ENCODE results near the gene IDH2.

Gene IDH2

DNA sequence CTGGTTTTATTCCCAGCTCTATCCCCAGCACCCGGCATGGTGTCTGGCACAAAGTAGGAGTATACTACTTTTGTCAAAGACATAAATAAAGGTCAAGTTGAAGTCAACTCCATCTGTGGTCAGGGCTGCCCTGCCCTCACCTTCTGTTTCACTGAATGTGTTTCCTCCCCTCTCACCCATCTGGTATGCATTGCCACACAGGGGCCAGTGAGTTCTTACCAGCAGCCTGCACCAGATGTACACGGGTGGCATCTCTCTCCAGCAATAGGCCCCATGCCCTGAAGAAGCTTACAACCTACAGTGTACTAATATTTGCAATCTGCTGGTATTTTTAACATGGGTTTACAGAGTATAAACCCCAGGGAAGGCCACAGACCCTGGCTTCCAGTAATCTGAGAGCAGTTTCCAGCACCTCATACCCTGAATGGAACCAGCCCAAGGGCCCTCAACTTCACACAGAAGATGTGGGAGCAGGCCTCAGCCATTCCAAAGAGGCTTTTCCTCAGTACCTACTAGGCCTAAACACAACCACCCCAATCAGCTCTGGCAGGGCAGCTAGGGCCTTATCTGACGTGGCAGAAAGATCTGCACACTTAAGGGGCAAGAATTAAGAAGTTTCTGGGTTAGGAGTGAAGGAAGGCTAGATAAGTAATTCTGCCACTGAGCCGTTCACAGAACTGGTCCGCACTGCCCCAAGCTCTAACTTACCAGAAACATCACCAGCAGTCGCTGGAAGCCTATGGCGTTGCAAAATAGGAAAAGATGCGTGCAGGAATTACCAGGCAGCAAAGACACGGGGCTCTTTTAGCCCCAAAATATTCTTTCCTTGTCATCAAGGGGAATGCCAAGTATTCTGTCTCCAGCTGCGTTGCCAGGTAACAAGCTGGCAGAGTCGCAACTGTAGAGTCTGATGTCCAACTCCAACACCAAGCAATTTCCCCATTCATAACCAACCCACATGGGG is 2.1 kb downstream of the IDH2 start:
- H3K4me1 Mint-ChIP-seq = peaks cover 72% of the 10 kb centered on the region
- no peak for ATAC-seq
- H3K36me3 Mint-ChIP-seq = no peaks in the 10 kb centered on the region
- peak overlapping the region; percentile 82 for H3K27ac Mint-ChIP-seq
- H3K27me3 Mint-ChIP-seq = no peaks in the 10 kb centered on the region
- peak overlapping the region; percentile 86 for H3K4me3 Mint-ChIP-seq
- H3K9me3 Mint-ChIP-seq = no peaks in the 10 kb centered on the region

DNA sequence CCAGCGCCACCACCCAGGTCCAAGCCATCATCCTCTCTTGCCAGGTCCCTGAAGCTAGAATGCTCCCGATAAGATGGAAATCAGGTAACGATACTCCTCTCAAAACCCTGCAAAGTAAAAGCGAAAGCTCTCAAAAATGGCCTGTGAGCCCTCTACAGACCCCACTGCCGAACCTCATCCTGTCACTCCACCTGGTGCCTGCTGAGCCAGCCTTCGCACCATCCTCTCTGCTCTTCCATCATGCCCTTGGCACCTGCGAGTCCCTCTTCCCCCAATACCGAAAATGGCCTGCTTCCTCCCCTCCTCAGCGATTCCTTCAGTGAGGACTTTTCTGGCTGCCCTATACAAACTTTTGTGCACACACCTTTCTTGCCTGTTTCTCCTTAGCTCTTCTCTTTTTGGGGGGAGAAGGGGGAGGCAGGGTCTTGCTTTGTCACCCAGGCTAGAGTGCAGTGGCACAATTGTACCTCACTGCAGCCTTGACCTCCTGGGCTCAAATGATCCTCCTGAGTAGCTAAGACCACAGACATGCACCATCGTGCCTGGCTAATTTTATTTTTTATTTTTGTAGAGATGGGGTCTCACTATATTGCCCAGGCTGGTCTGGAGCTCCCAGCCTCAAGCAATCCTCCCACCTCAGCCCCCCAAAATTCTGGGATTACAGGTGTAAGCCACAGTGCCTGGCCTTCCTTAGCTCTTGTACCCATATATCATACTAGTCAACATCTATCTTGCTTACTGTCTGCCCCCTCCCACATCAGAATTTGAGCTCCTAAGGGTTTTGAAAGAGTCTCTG is 3.0 kb downstream of the IDH2 start:
- ATAC-seq = no peak
- H3K9me3 Mint-ChIP-seq = no peaks in the 10 kb centered on the region
- H3K4me1 Mint-ChIP-seq = peaks cover 72% of the 10 kb centered on the region
- no peaks in the 10 kb centered on the region for H3K36me3 Mint-ChIP-seq
- H3K4me3 Mint-ChIP-seq = peak overlapping the region; percentile 76
- no peaks in the 10 kb centered on the region for H3K27me3 Mint-ChIP-seq
- peak overlapping the region; percentile 82 for H3K27ac Mint-ChIP-seq

DNA sequence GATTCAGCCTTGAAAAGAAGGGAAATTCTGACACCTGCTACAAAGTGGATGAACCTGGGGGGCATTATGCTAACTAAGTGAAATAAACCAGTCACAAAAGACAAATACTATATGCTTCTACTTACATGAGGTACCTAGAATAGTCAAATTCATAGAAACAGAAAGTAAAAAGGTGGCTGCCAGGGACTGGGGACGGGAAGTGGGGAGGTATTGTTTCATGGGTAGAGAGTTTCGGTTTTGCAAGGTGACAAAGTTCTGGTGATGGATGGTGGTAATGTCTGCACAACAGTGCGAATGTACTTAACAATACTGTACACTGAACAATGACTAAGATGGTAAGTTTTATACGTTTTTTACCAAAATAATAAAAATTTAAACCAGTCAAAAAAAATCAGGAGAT is 4.8 kb downstream of the IDH2 start:
- Mint-ChIP-seq H3K4me3 (peak overlapping the region; percentile 2), H3K4me1 (peaks cover 64% of the 10 kb centered on the region), H3K27ac (peak overlapping the region; percentile 82), H3K36me3 (no peaks in the 10 kb centered on the region), H3K9me3 (no peaks in the 10 kb centered on the region), H3K27me3 (no peaks in the 10 kb centered on the region)
- peak; percentile 82 for ATAC-seq

GRCh38 chr15:90095521-90095959 is 6.7 kb downstream of the IDH2 start:
- Mint-ChIP-seq H3K36me3 (peaks cover 8% of the 10 kb centered on the region), H3K27ac (peak overlapping the region; percentile 82), H3K27me3 (no peaks in the 10 kb centered on the region), H3K4me1 (peaks cover 60% of the 10 kb centered on the region), H3K4me3 (peak overlapping the region; percentile 30), H3K9me3 (no peaks in the 10 kb centered on the region)
- ATAC-seq = no peak

- H3K4me1 Mint-ChIP-seq = peaks cover 26% of the 10 kb centered on the region
- no peaks in the 10 kb centered on the region for H3K9me3 Mint-ChIP-seq
- H3K4me3 Mint-ChIP-seq = no peak overlapping the region
- H3K27ac Mint-ChIP-seq = no peak overlapping the region
- H3K27me3 Mint-ChIP-seq = no peaks in the 10 kb centered on the region
- peaks cover 31% of the 10 kb centered on the region for H3K36me3 Mint-ChIP-seq
- no peak for ATAC-seq
Observed at GRCh38 chr15:90091156-90091931, 10.9 kb downstream of the IDH2 start.

GRCh38 chr15:90090226-90090848 is 11.9 kb downstream of the IDH2 start:
- no peak for ATAC-seq
- H3K4me1 Mint-ChIP-seq = peaks cover 16% of the 10 kb centered on the region
- H3K36me3 Mint-ChIP-seq = peaks cover 37% of the 10 kb centered on the region
- H3K9me3 Mint-ChIP-seq = no peaks in the 10 kb centered on the region
- no peak overlapping the region for H3K4me3 Mint-ChIP-seq
- no peak overlapping the region for H3K27ac Mint-ChIP-seq
- no peaks in the 10 kb centered on the region for H3K27me3 Mint-ChIP-seq

GRCh38 chr15:90087454-90088154 is 14.7 kb downstream of the IDH2 start:
- H3K27me3 Mint-ChIP-seq = no peaks in the 10 kb centered on the region

GRCh38 chr15:90086868-90087268 is 15.4 kb downstream of the IDH2 start:
- Mint-ChIP-seq H3K4me3 (no peak overlapping the region), H3K27ac (peak overlapping the region; percentile 31), H3K9me3 (no peaks in the 10 kb centered on the region), H3K36me3 (peaks cover 42% of the 10 kb centered on the region), H3K27me3 (no peaks in the 10 kb centered on the region), H3K4me1 (peaks cover 17% of the 10 kb centered on the region)
- ATAC-seq = peak; percentile 61

More at GRCh38 chr15:90087454-90088154, 14.7 kb downstream of the IDH2 start:
- H3K27ac Mint-ChIP-seq = no peak overlapping the region
- no peaks in the 10 kb centered on the region for H3K9me3 Mint-ChIP-seq
- no peak overlapping the region for H3K4me3 Mint-ChIP-seq
- ATAC-seq = no peak
- H3K36me3 Mint-ChIP-seq = peaks cover 39% of the 10 kb centered on the region
- H3K4me1 Mint-ChIP-seq = peaks cover 23% of the 10 kb centered on the region

DNA sequence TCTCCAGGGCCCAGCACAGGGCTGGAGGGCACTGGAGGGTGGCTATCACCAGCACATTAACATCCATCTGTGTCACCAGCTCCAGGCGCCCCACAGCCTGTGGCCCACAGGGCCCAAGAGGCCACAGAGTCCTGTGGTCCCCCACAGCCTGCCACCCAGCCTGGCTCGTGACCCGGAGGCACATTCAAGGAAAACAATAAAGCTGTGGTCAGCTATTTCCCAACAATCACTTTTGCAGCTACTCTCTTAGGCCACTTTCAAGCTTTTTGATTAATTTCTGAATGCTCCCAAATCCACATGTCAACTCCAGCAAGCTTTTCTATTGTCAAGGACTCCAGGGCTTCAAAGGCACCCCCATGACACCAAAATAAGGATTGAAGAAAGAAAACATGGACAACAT is 16.7 kb downstream of the IDH2 start:
- no peaks in the 10 kb centered on the region for H3K27me3 Mint-ChIP-seq
- H3K36me3 Mint-ChIP-seq = peaks cover 40% of the 10 kb centered on the region
- ATAC-seq = no peak
- H3K27ac Mint-ChIP-seq = peak overlapping the region; percentile 31
- no peaks in the 10 kb centered on the region for H3K9me3 Mint-ChIP-seq
- H3K4me1 Mint-ChIP-seq = peaks cover 17% of the 10 kb centered on the region
- H3K4me3 Mint-ChIP-seq = no peak overlapping the region

GRCh38 chr15:90084876-90085423 is 17.3 kb downstream of the IDH2 start:
- no peaks in the 10 kb centered on the region for H3K9me3 Mint-ChIP-seq
- no peak for ATAC-seq
- no peak overlapping the region for H3K4me3 Mint-ChIP-seq
- peaks cover 17% of the 10 kb centered on the region for H3K4me1 Mint-ChIP-seq
- H3K36me3 Mint-ChIP-seq = peaks cover 43% of the 10 kb centered on the region
- H3K27me3 Mint-ChIP-seq = no peaks in the 10 kb centered on the region
- H3K27ac Mint-ChIP-seq = no peak overlapping the region

- peaks cover 44% of the 10 kb centered on the region for H3K36me3 Mint-ChIP-seq
- no peak for ATAC-seq
Observed at GRCh38 chr15:90083954-90084607, 18.2 kb downstream of the IDH2 start.

DNA sequence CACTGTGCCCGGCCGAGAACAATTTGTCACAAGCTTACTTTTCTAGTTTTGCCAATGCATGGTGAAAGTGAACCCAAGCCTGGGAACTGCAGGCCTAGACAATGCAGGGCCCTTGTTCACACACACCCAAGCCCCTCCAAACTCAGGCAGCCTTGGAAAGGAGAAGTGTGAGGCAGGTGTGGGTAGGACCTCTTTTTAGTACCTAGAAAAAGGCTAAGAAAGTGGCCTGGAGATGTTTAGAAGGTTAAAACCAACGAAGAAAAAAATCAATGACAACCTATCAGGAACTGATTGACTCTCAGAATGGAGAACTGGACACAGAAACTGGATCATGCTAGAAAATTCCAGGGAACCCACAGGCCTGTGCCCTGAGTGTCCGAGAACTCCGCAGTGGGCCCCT is 18.8 kb downstream of the IDH2 start:
- H3K27ac Mint-ChIP-seq = peak overlapping the region; percentile 61
- ATAC-seq = no peak
- peaks cover 44% of the 10 kb centered on the region for H3K36me3 Mint-ChIP-seq

More at GRCh38 chr15:90083954-90084607, 18.2 kb downstream of the IDH2 start:
- Mint-ChIP-seq H3K27ac (peak overlapping the region; percentile 61), H3K27me3 (no peaks in the 10 kb centered on the region), H3K4me3 (no peak overlapping the region), H3K9me3 (no peaks in the 10 kb centered on the region), H3K4me1 (peaks cover 17% of the 10 kb centered on the region)

DNA sequence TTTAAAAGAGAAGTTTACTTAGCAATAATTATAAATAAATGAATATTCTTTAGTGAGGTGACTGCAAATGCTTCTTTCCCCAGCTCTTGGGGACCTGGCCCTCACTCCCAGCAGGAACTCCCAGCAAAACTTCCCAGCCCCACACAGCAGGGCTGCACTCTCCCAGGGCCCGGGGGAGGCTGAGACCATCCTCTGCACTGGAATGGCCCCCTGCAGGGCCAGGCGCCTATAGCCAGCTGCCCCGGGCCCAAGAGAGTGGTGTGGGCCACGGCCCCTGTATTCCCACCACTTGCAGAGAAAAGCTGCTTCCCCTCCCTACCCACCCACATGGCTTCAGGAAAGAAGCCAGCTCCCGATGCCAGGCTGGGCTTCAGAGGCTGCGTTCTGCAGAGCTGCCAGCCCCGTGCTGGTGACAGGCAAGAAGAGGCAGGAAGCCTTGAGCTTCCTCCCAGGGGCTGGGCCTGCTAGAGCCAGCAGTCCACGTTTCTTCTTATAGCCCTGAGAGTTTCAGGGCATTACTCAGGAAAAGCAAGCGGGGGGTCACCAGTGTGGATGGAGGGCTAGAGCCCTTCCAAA is 20.0 kb downstream of the IDH2 start:
- no peak for ATAC-seq
- Mint-ChIP-seq H3K27me3 (no peaks in the 10 kb centered on the region), H3K4me3 (no peak overlapping the region), H3K4me1 (peaks cover 17% of the 10 kb centered on the region), H3K27ac (no peak overlapping the region), H3K9me3 (no peaks in the 10 kb centered on the region), H3K36me3 (peaks cover 32% of the 10 kb centered on the region)

More for the DNA sequence above, 18.8 kb downstream of the IDH2 start:
- H3K27me3 Mint-ChIP-seq = no peaks in the 10 kb centered on the region
- no peaks in the 10 kb centered on the region for H3K9me3 Mint-ChIP-seq
- H3K4me1 Mint-ChIP-seq = peaks cover 17% of the 10 kb centered on the region
- H3K4me3 Mint-ChIP-seq = no peak overlapping the region

All from stimulated activated memory B cell treated with anti-CD40 and anti-IgM and Interleukin-4, amounts not matched to agents 10 μg/mL and 1 μg/mL and 100 μg/mL, for 72 hours (primary cell).